Mesothelial cell of epicardium (in vitro differentiated cells): ENCODE measurements around the gene S100A12. TPM values are rescaled to one million over a fixed set of nuclear protein-coding genes. Genes with fewer than 3 reads are reported as not detected.
A peak's percentile ranks its signal among the peaks of the same experiment; 100 is the strongest.
"Not testable (repeated sequence)": the region's sequence is repeated elsewhere in the genome, so short reads cannot be mapped to it uniquely, and the experiment has no call there.

Source experiments
- DNase-seq, 2 experiments: peaks; one replicate each; pipeline ENCODE4 v3.0.0; 2021; ENCODE audit warnings: low spot score in 2 of 2; ENCODE audit not compliant: unreplicated experiment in 2 of 2
- H3K27ac Mint-ChIP-seq: 2 replicates; pipeline ENCODE4 v1.8.0; 2021; ENCODE audit warnings: mixed read lengths
- H3K27me3 Mint-ChIP-seq: 2 replicates; pipeline ENCODE4 v1.8.0; 2021; ENCODE audit warnings: low read depth, mixed read lengths
- H3K36me3 Mint-ChIP-seq: 2 replicates; pipeline ENCODE4 v1.8.0; 2021; ENCODE audit warnings: mixed read lengths
- H3K4me1 Mint-ChIP-seq: 2 replicates; pipeline ENCODE4 v1.8.0; 2021; ENCODE audit warnings: mixed read lengths
- H3K4me3 Mint-ChIP-seq: 2 replicates; pipeline ENCODE4 v1.8.0; 2021; ENCODE audit warnings: mild to moderate bottlenecking, moderate library complexity, mixed read lengths
- H3K9me3 Mint-ChIP-seq: 2 replicates; pipeline ENCODE4 v1.8.0; 2021; ENCODE audit warnings: mixed read lengths
- total RNA-seq: library from RNA; stranded (reverse); gene quantifications from 3 replicates; pipeline ENCODE4 v1.2.1, GENCODE V29; 2021
- TF ChIP-seq, protein P1 (sequence below): fragments of 200-600 bp; sonication (generic); IDR thresholded peaks from one replicate; pipeline ENCODE4 v1.5.0; 2021; ENCODE audit warnings: antibody characterized with exemption; ENCODE audit not compliant: unreplicated experiment

Gene S100A12
- total RNA-seq, 1 donor from 2014 or later, result not detected

DNA sequence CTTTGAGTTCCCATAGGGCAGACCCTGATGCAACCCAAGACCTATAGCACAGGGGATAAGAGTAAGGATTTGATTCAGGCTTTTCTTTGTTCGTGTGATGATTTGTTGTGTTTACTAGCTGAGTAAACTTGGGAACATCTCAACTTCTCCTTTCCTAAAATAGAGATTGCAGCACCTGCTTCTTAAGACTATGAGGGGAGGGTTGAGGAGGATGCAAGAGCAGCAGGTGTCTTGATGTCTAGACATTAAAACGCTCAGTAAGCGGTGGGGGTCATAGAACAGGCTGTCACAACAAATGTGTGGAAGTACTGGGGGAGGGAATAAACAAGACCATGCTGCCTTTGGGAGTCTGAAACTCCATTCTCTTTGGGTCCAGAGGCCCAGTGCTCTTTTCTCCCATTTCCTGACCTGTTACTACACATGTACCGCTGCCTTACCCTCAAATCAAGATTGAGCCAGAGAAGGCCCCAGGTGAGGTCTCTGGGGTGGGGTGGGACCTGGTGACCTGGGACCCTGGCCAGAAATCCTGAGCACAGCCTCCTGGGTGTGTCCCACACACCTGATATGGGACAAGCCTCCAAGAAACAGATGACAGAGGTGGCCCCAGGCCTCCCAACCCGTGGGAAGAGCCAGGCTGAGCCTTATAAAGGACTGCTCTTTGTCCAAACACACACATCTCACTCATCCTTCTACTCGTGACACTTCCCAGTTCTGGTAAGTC, 40.6 kb upstream of the S100A12 start, which contains the start of gene S100A7A:
Gene S100A7A (plus strand): TSS at position 671 of the 721 bp plus-strand sequence. CDS start 1,563 bp downstream, outside the sequence.
- Mint-ChIP-seq H3K9me3 (peaks cover 5% of the 10 kb centered on the region), H3K36me3 (no peaks in the 10 kb centered on the region), H3K4me1 (no peaks in the 10 kb centered on the region), H3K27me3 (peaks cover 25% of the 10 kb centered on the region), H3K27ac (no peak within 1 kb of the TSS), H3K4me3 (no peak within 1 kb of the TSS)
- TF ChIP-seq, protein P1, sequence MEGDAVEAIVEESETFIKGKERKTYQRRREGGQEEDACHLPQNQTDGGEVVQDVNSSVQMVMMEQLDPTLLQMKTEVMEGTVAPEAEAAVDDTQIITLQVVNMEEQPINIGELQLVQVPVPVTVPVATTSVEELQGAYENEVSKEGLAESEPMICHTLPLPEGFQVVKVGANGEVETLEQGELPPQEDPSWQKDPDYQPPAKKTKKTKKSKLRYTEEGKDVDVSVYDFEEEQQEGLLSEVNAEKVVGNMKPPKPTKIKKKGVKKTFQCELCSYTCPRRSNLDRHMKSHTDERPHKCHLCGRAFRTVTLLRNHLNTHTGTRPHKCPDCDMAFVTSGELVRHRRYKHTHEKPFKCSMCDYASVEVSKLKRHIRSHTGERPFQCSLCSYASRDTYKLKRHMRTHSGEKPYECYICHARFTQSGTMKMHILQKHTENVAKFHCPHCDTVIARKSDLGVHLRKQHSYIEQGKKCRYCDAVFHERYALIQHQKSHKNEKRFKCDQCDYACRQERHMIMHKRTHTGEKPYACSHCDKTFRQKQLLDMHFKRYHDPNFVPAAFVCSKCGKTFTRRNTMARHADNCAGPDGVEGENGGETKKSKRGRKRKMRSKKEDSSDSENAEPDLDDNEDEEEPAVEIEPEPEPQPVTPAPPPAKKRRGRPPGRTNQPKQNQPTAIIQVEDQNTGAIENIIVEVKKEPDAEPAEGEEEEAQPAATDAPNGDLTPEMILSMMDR, result no peak
- DNase-seq, result no peak

DNA sequence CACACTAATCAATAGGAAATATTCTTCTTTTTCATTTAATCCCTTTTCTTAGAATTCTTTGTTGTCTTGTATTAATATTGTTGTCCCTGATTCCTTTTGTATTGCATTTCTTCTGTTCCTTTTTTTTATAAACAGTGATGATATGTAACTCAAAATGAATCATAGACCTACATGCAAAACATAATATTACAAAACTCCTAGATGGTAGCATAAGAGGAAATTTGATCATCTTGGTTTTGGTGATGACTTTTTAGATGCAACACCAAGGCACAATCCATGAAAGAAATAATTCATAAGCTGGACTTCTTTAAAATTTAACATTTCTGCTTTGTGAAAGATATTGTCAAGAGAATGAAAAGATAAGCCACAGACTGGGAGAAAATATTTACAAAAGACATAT, 38.5 kb upstream of the S100A12 start:
- H3K27me3 Mint-ChIP-seq, result peaks cover 24% of the 10 kb centered on the region
- not testable (repeated sequence) for H3K27ac Mint-ChIP-seq, H3K4me3 Mint-ChIP-seq, H3K36me3 Mint-ChIP-seq, H3K4me1 Mint-ChIP-seq, DNase-seq, H3K9me3 Mint-ChIP-seq

DNA sequence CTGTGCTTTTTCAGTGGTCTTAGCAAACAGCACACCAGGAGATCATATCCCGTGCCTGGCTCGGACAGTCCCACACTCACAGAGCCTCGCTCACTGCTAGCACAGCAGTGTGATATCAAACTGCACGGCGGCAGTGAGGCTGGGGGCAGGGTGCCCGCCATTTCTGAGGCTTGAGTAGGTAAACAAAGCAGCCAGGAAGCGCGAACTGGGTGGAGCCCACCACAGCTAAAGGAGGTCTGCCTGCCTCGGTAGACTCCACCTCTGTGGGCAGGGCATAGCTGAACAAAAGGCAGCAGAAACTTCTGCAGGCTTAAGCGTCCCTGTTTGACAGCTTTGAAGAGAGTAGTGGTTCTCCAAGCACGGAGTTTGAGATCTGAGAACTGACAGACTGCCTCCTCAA, 31.9 kb upstream of the S100A12 start:
- not testable (repeated sequence) for H3K4me3 Mint-ChIP-seq, H3K27ac Mint-ChIP-seq, H3K9me3 Mint-ChIP-seq, H3K36me3 Mint-ChIP-seq, H3K4me1 Mint-ChIP-seq, DNase-seq
- H3K27me3 Mint-ChIP-seq, result peaks cover 36% of the 10 kb centered on the region

DNA sequence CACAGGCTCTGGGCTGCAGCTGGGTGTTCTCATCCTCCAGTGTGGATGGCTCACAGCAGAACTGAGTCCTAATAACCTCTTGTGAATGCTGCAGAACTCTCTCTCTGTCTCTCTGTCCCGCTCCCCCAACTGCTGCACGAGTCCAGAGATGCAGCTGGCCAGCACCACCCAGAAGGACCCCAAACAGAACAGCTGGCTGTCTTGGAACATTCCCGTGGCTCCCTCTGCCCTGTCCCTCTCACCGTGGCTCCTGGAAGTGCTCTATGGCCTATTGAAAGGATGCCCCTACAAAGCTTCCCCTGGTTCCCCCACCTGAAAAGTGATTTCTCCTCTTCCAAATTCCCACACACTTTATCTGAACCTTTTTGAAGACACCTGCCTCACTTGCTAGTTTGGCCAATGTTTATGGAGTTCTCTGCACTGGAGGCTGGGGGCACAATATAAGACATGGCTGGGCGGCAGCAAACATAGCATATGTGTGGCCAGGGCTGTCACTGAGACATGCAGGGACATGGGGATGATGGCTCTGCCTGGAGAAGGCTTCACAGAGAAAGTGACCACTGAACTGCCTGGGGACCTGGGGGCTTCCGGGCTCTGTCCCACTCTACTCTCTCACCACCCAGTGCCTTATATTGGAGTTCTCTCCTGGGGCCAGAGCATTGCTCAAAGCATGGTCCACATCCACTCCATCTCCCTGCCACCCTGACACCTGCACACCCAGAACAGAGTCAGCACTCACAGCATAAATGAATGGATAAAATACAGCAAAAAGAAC, 30.6 kb upstream of the S100A12 start:
- not testable (repeated sequence) for DNase-seq
- H3K27me3 Mint-ChIP-seq, result peaks cover 41% of the 10 kb centered on the region

DNA sequence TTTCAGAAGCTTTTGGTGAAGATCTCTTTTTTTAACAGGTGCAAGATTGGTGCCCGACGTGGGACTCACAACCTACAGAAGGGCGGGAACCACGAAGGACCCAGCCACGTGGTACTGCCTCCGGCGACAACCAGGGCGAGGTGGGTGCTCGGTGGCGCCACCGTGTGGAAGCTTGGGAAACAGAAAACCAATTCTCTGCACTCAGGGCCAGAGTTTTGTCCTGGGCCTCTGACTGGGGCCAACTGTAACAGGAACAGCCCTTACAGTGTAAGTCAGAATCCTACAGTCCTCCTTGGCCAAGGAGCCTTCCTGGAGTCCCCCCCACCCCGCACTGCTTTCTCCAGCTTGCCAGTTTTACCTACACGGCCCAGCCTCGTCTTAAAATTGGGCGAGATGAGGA, 29.3 kb upstream of the S100A12 start:
- H3K9me3 Mint-ChIP-seq, result no peaks in the 10 kb centered on the region
- no peak overlapping the region for H3K27ac Mint-ChIP-seq
- TF ChIP-seq, protein P1, result peak; percentile 64
- no peaks in the 10 kb centered on the region for H3K4me1 Mint-ChIP-seq
- no peak overlapping the region for H3K4me3 Mint-ChIP-seq
- DNase-seq, result no peak
- H3K36me3 Mint-ChIP-seq, result no peaks in the 10 kb centered on the region
- H3K27me3 Mint-ChIP-seq, result peaks cover 36% of the 10 kb centered on the region

More for the DNA sequence above, 30.6 kb upstream of the S100A12 start:
- not testable (repeated sequence) for H3K27ac Mint-ChIP-seq, H3K9me3 Mint-ChIP-seq, H3K4me3 Mint-ChIP-seq, H3K4me1 Mint-ChIP-seq, H3K36me3 Mint-ChIP-seq

DNA sequence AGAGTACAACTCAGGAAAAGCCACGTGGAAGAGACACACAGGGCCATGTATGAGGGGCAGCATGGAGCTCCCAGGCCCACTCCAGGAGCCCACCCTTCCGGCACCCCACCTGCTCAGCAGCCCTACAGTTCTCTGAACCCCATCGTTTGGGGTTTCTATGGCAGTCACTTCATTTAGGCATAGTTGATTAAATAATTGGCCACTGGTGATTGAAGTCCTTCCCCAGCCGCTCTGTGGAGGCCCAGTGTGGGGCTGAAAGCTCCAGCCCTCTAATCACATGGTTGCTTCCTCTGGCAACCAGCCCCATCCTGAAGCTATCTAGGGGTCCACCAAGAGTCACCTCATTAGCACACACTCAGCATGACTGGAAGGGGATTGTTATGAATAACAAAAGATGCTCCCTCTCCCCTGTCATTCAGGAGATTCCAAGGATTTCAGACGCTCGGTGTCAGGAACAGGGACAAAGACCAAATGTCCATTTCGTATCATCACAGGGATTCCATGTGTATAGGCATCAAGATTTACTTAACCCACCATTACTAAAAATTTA, 28.7 kb upstream of the S100A12 start:
- no peaks in the 10 kb centered on the region for H3K36me3 Mint-ChIP-seq
- no peaks in the 10 kb centered on the region for H3K4me1 Mint-ChIP-seq
- peaks cover 35% of the 10 kb centered on the region for H3K27me3 Mint-ChIP-seq
- H3K27ac Mint-ChIP-seq, result no peak overlapping the region
- DNase-seq, result no peak
- TF ChIP-seq, protein P1, result no peak
- H3K9me3 Mint-ChIP-seq, result no peaks in the 10 kb centered on the region
- no peak overlapping the region for H3K4me3 Mint-ChIP-seq
